Measurements from ENCODE around the gene RAD51. TPM values are rescaled to one million over a fixed set of nuclear protein-coding genes. Genes with fewer than 3 reads are reported as not detected.

Gene RAD51
- total RNA-seq, 2 experiments from 2014 or later, result 50.9 to 60.4 TPM

DNA sequence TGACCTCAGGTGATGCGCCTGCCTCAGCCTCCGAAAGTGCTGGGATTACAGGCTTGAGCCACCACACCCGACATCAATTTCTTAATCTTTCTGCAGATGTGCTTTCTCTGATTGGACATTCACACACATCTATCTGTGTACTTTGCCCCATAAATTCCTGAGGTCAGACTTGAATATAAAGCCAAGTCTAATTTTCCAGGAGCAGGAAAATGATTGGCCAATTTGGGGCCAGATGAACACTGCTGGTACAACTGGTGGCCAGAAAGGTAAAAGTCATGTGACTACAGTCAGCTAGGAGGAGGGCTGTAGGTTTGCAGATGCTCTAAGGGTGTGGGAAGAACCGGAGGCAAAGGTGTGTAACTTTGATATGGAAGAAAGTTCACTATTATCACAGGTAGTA, 3.2 kb upstream of the RAD51 start:
- Mint-ChIP-seq H3K4me1 (peaks cover 26% of the 10 kb centered on the region), H3K27me3 (no peaks in the 10 kb centered on the region), H3K9me3 (no peaks in the 10 kb centered on the region), H3K36me3 (ENCODE audit: low read depth) (peaks cover 24% of the 10 kb centered on the region), H3K27ac (no peak overlapping the region), H3K4me3 (no peak overlapping the region)
- no peak for DNase-seq
- POLR2A ChIA-PET, result no interaction called here
- CTCF ChIA-PET, result no interaction called here

GRCh38 chr15:40693904-40694687, 878 bp upstream of the RAD51 start:
- H3K4me1 Mint-ChIP-seq, result peaks cover 40% of the 10 kb centered on the region
- peak overlapping the region; percentile 100 for H3K27ac Mint-ChIP-seq
- no peaks in the 10 kb centered on the region for H3K9me3 Mint-ChIP-seq
- peak overlapping the region; percentile 99 for H3K4me3 Mint-ChIP-seq
- no peaks in the 10 kb centered on the region for H3K27me3 Mint-ChIP-seq
- H3K36me3 Mint-ChIP-seq (ENCODE audit: low read depth), result peaks cover 35% of the 10 kb centered on the region
- CTCF ChIA-PET, result interaction anchor here (0.7 to 3.0 kb wide), 21 partner anchors 10 to 566 kb away, joined by 3 to 22 read pairs (median 4); partner anchors contain the start of genes CCDC32, CHP1, EXD1 and KNL1
- no peak for DNase-seq
- POLR2A ChIA-PET, result interaction anchor here (0.7 to 4.1 kb wide), 43 partner anchors 9 to 639 kb away, joined by 3 to 51 read pairs (median 6); partner anchors contain the start of genes C15orf62, CCDC32, DNAJC17 and GCHFR

GRCh38 chr15:40695469-40695890, 506 bp downstream of the RAD51 start:
- Mint-ChIP-seq H3K36me3 (ENCODE audit: low read depth) (peaks cover 46% of the 10 kb centered on the region), H3K4me1 (peaks cover 50% of the 10 kb centered on the region), H3K27ac (peak overlapping the region; percentile 100), H3K9me3 (no peaks in the 10 kb centered on the region), H3K4me3 (peak overlapping the region; percentile 99), H3K27me3 (no peaks in the 10 kb centered on the region)
- no peak for DNase-seq
- POLR2A ChIA-PET, result interaction anchor here (0.9 to 4.1 kb wide), 29 partner anchors 8 to 638 kb away, joined by 3 to 51 read pairs (median 8); partner anchors contain the start of genes C15orf62, CCDC32, DNAJC17 and GCHFR
- CTCF ChIA-PET, result interaction anchor here (0.8 to 3.0 kb wide), 17 partner anchors 9 to 536 kb away, joined by 3 to 22 read pairs (median 4); partner anchors contain the start of genes CCDC32, CHP1, EXD1 and KNL1

DNA sequence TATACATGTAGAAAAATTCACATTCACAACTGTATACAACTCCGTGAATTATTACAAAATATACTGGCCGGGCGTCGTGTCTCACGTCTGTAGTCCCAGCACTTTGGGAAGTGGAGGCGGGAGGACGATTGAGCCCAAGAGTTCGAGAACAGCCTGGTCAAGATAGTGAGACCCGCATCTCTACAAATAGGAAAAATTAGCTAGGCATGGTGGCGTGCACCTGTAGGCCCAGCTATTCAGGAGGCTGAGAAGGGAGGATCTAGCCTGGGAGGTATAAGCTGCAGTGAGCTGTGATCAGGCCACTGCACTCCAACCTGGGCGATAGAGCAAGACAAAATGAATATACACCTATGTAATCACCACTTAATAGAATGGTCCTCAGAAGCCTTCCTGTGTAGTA, 1.3 kb downstream of the RAD51 start:
- Mint-ChIP-seq H3K27me3 (no peaks in the 10 kb centered on the region), H3K4me3 (peak overlapping the region; percentile 99), H3K36me3 (ENCODE audit: low read depth) (peaks cover 52% of the 10 kb centered on the region), H3K9me3 (no peaks in the 10 kb centered on the region), H3K27ac (peak overlapping the region; percentile 100), H3K4me1 (peaks cover 50% of the 10 kb centered on the region)
- DNase-seq, result no peak
- CTCF ChIA-PET, result interaction anchor here (1.1 to 3.0 kb wide), 3 partner anchors 47 to 198 kb away, joined by 3 to 22 read pairs (median 18); partner anchors contain the start of gene VPS18
- POLR2A ChIA-PET, result interaction anchor here (1.9 to 4.1 kb wide), 12 partner anchors 7 to 637 kb away, joined by 4 to 51 read pairs (median 18); partner anchors contain the start of genes C15orf62, DNAJC17, GCHFR and NUSAP1

DNA sequence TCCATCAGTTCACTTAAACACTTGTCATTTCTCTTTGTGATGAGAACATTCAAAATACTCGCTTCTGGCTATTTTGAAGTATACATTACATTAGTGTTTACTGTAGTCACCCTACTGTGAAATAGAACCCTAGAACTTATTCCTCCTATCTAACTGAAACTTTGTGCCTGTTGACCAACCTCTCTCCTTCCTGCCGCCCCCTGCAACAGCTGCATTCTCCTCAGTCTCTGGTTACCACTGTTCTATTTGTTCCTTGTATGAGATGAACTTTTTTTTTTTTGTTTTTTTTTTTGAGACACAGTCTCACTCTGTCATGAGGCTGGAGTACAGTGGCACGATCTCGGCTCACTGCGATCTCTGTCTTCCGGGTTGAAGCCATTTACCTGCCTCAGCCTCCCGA, 2.9 kb downstream of the RAD51 start:
- no peak for DNase-seq
- ChIA-PET CTCF (interaction anchor here (0.6 to 0.7 kb wide), 2 partner anchors 19 to 131 kb away, joined by 3 read pairs; no protein-coding TSS in a partner anchor), POLR2A (no interaction called here)
- Mint-ChIP-seq H3K36me3 (ENCODE audit: low read depth) (peaks cover 55% of the 10 kb centered on the region), H3K4me1 (peaks cover 51% of the 10 kb centered on the region), H3K9me3 (no peaks in the 10 kb centered on the region), H3K27ac (peak overlapping the region; percentile 31), H3K4me3 (no peak overlapping the region), H3K27me3 (no peaks in the 10 kb centered on the region)

- H3K4me1 Mint-ChIP-seq, result peaks cover 34% of the 10 kb centered on the region
- no peaks in the 10 kb centered on the region for H3K9me3 Mint-ChIP-seq
- no peak for DNase-seq
- ChIA-PET CTCF (interaction anchor here (0.7 to 1.6 kb wide), 4 partner anchors 42 to 615 kb away, joined by 3 to 17 read pairs (median 4); partner anchors contain the start of genes DNAJC17 and ZFYVE19), POLR2A (no interaction called here)
- H3K36me3 Mint-ChIP-seq (ENCODE audit: low read depth), result peaks cover 57% of the 10 kb centered on the region
- H3K4me3 Mint-ChIP-seq, result no peak overlapping the region
- no peak overlapping the region for H3K27ac Mint-ChIP-seq
- no peaks in the 10 kb centered on the region for H3K27me3 Mint-ChIP-seq
These were observed 7.1 kb downstream of the RAD51 start for GRCh38 chr15:40702077-40702476.

DNA sequence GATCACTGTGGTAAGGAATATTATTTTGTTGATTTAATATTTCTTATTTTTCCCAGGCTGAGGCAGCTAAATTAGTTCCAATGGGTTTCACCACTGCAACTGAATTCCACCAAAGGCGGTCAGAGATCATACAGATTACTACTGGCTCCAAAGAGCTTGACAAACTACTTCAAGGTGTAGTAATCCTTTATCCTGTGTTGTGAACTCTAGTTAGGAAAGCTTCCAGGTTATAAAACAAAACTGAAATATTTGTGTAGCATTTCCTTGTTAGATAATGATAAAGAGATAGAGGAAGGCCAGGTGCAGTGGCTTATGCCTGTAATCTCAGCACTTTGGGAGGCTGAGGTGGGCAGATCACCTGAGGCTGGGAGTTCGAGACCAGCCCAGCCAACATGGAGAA, 11.1 kb downstream of the RAD51 start:
- CTCF ChIA-PET, result interaction anchor here (1.6 to 2.2 kb wide), 2 partner anchors 77 to 79 kb away, joined by 6 to 8 read pairs; no protein-coding TSS in a partner anchor
- H3K36me3 Mint-ChIP-seq (ENCODE audit: low read depth), result peaks cover 57% of the 10 kb centered on the region
- no peak overlapping the region for H3K4me3 Mint-ChIP-seq
- no peaks in the 10 kb centered on the region for H3K27me3 Mint-ChIP-seq
- H3K4me1 Mint-ChIP-seq, result peaks cover 10% of the 10 kb centered on the region
- POLR2A ChIA-PET, result interaction anchor here (4.9 kb wide), 1 partner anchor 11 kb away, joined by 34 read pairs; the partner anchor contains the start of gene RAD51
- DNase-seq, result no peak
- H3K27ac Mint-ChIP-seq, result no peak overlapping the region
- H3K9me3 Mint-ChIP-seq, result no peaks in the 10 kb centered on the region

DNA sequence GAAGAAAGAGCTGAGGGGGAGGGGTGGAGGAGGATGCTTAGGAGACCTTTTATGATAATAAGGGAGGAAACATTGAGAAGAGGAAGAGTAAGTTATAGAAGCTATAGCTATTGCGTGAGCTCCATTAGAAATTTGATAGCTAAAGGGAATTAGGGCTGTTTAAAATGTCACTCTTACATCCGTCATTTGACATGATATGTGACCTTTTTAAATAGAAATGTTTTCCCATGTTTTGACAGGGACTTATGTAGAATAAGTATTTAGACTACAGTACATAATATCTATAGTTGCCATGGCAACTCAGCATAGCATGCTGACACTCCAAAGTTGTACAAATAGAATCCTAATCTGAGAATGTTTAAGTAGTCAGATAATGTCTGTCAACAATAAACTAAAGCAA, 19.2 kb downstream of the RAD51 start:
- ChIA-PET CTCF (no interaction called here), POLR2A (interaction anchor here (0.6 to 3.7 kb wide), 3 partner anchors 17 to 1496 kb away, joined by 4 to 22 read pairs (median 4); partner anchors contain the start of gene RAD51)
- Mint-ChIP-seq H3K4me3 (no peak overlapping the region), H3K27ac (no peak overlapping the region), H3K36me3 (ENCODE audit: low read depth) (peaks cover 59% of the 10 kb centered on the region), H3K27me3 (no peaks in the 10 kb centered on the region), H3K4me1 (no peaks in the 10 kb centered on the region), H3K9me3 (no peaks in the 10 kb centered on the region)
- no peak for DNase-seq

DNA sequence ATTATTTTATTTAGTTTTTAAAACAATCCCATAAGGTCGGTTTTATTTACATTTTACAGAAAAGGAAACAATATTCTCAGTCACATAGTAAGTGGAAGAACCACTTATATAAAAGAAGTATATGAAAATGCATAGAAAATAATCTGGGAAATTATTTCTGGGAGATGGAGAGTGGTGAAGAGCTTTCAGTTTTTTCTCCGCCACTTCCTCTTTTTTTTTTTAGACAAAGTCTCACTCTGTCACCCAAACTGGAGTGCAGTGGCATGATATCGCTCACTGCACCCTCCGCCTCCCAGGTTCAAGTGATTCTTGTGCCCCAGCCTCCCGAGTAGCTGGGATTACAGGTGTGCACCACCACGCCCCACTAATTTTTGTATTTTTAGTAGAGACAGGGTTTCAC, 21.2 kb downstream of the RAD51 start:
- H3K27ac Mint-ChIP-seq, result no peak overlapping the region
- no peak for DNase-seq
- POLR2A ChIA-PET, result no interaction called here
- H3K4me1 Mint-ChIP-seq, result peaks cover 2% of the 10 kb centered on the region
- no peaks in the 10 kb centered on the region for H3K9me3 Mint-ChIP-seq
- peaks cover 60% of the 10 kb centered on the region for H3K36me3 Mint-ChIP-seq (ENCODE audit: low read depth)
- CTCF ChIA-PET, result no interaction called here
- H3K4me3 Mint-ChIP-seq, result no peak overlapping the region
- H3K27me3 Mint-ChIP-seq, result no peaks in the 10 kb centered on the region

DNA sequence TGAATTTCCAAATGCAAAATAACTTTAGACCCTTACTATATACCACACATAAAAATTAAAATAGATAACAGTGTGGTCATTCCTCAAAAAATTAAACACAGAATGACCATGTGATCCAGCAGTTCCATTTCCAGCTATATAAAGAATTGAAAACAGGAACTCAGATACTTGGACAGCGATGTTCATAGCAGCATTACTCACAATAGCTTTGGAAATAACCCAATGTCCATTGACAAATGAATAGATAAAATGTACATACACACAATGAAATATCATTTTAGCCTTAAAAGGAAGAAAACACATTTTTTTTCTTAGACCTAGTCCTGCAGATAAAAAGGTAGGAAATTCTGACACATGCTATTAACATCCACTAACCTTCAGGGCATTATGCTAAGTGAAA, 26.7 kb downstream of the RAD51 start:
- Mint-ChIP-seq H3K27me3 (no peaks in the 10 kb centered on the region), H3K27ac (no peak overlapping the region), H3K4me1 (peaks cover 16% of the 10 kb centered on the region), H3K4me3 (no peak overlapping the region), H3K9me3 (no peaks in the 10 kb centered on the region), H3K36me3 (ENCODE audit: low read depth) (peaks cover 54% of the 10 kb centered on the region)
- no peak for DNase-seq
- ChIA-PET POLR2A (no interaction called here), CTCF (no interaction called here)

- Mint-ChIP-seq H3K4me3 (no peak overlapping the region), H3K36me3 (ENCODE audit: low read depth) (peaks cover 52% of the 10 kb centered on the region), H3K4me1 (peaks cover 16% of the 10 kb centered on the region), H3K9me3 (no peaks in the 10 kb centered on the region), H3K27me3 (no peaks in the 10 kb centered on the region), H3K27ac (peak overlapping the region; percentile 41)
- no peak for DNase-seq
- ChIA-PET POLR2A (interaction anchor here (1.8 kb wide), 1 partner anchor 41 kb away, joined by 5 read pairs; the partner anchor contains the start of gene GCHFR), CTCF (no interaction called here)
These were observed 27.4 kb downstream of the RAD51 start for GRCh38 chr15:40722354-40722753.

DNA sequence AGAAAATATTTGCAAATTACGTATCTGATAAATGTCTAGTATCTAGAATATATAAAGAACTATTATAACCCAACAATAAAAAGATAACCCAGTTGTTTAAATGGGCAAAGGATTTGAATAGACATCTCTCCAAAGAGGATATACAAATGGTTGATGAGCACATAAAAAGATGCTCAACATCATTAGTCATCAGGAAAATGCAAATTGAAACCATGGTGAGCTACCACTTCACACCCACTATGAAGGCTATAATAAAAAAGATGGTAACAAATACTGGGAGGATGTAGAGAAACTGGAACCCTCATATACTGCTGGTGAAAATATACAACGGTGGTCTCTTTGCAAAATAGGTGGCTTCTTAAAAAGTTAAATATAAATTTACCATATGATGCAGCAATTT, 28.0 kb downstream of the RAD51 start:
- Mint-ChIP-seq H3K9me3 (no peaks in the 10 kb centered on the region), H3K27ac (no peak overlapping the region), H3K4me3 (no peak overlapping the region), H3K27me3 (no peaks in the 10 kb centered on the region), H3K36me3 (ENCODE audit: low read depth) (peaks cover 49% of the 10 kb centered on the region), H3K4me1 (peaks cover 16% of the 10 kb centered on the region)
- DNase-seq, result no peak
- CTCF ChIA-PET, result interaction anchor here (1.1 kb wide), 1 partner anchor 28 kb away, joined by 3 read pairs; the partner anchor contains the start of gene RAD51
- POLR2A ChIA-PET, result interaction anchor here (0.7 to 1.8 kb wide), 3 partner anchors 16 to 46 kb away, joined by 3 to 5 read pairs (median 3); partner anchors contain the start of gene GCHFR

GRCh38 chr15:40723919-40724318, 28.9 kb downstream of the RAD51 start:
- Mint-ChIP-seq H3K36me3 (ENCODE audit: low read depth) (peaks cover 48% of the 10 kb centered on the region), H3K27me3 (no peaks in the 10 kb centered on the region)
- CTCF ChIA-PET, result interaction anchor here (0.6 to 1.1 kb wide), 3 partner anchors 23 to 54 kb away, joined by 3 to 6 read pairs (median 3); partner anchors contain the start of gene RAD51

More at GRCh38 chr15:40723919-40724318, 28.9 kb downstream of the RAD51 start:
- peaks cover 16% of the 10 kb centered on the region for H3K4me1 Mint-ChIP-seq
- H3K9me3 Mint-ChIP-seq, result no peaks in the 10 kb centered on the region
- no peak overlapping the region for H3K4me3 Mint-ChIP-seq
- POLR2A ChIA-PET, result interaction anchor here (0.7 to 1.8 kb wide), 5 partner anchors 15 to 51 kb away, joined by 3 to 5 read pairs (median 3); partner anchors contain the start of gene GCHFR
- no peak overlapping the region for H3K27ac Mint-ChIP-seq
- DNase-seq, result no peak
